HG03025 (cell line): ENCODE data around the gene SMARCA2.

Experiments used
- ATAC-seq: cut with Tn5 transposase; IDR thresholded peaks from one replicate; pipeline ENCODE4 v1.9.1; 2021; ENCODE audit warnings: mild to moderate bottlenecking, moderate library complexity; ENCODE audit not compliant: unreplicated experiment, low FRiP score

Gene SMARCA2

GRCh38 chr9:2039294-2040180, 24.4 kb downstream of the SMARCA2 start:
- ATAC-seq: no peak

DNA sequence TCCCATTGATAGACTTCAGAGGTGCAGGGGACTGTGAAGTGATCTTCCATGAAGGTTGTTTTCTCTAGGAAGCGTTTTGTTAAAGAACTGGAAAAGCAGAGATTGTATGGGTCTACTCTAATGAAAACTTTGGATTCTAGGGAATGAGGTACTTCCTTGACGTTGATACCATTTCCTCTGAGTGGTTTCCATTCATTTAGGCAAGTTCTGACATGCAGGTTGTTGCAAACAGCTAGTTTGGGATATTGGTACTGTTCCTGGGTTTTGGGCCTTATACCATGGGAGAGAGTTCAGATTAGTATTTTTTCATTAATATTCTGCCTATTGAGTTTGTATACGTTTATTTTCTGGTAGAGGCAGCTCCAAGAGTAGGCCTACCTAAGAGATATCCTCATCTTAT, 25.7 kb downstream of the SMARCA2 start:
- ATAC-seq: no peak

GRCh38 chr9:2041736-2042135, 26.6 kb downstream of the SMARCA2 start:
- no peak for ATAC-seq

GRCh38 chr9:2043243-2043642, 28.1 kb downstream of the SMARCA2 start:
- ATAC-seq: peak; percentile 22

DNA sequence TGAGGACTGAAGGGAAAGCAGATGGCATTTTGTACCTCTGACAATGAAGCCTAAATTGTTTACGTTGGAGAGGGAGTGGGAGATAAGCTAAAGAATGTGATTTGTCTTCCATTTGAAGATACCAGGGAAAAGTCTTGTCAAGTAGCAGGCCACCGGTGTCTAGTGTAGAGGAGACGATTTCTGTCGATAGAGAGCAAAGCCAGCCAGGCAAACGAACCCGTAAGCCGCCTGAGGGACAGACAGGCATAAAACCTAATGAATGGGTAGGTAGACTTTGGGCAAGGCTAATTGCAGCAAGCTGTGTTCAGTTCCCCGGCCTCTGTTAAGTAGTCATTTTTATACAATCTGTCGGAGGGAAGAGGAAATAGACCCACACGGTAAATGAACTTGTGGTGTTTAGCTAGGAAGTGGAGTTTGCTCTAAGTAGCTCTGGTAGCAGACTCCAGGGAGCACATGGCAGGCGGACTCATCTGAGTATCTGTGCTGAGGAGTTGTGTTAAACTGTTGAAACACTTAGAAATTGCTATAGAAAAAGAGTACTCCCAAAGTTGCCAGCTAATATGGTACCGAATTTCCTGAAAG, 28.8 kb downstream of the SMARCA2 start:
- peak; percentile 49 for ATAC-seq

GRCh38 chr9:2047144-2047671, 32.1 kb downstream of the SMARCA2 start:
- no peak for ATAC-seq

DNA sequence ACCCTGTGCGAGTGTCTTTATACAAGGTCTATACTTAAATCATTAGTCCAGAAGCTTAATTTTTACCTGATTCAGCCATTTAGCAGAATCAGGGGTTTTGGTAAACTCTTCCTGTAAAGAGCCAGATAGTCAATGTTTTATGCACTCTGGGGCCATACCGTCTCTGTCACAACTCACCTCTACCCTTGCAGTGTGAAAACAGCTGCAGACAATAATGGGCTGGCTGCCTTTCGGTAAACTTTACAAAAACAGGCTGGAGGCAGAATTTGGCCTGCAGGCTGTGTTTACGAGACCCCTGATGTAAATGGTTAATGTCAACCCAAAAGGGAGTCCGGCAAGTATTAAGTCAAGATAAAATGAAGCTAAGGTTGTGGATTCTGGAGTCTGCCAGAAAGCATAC, 32.8 kb downstream of the SMARCA2 start:
- no peak for ATAC-seq

- no peak for ATAC-seq
These were observed 35.1 kb downstream of the SMARCA2 start for GRCh38 chr9:2050236-2050635.

- ATAC-seq: peak; percentile 96
These were observed 39.0 kb downstream of the SMARCA2 start for GRCh38 chr9:2053883-2054845.

DNA sequence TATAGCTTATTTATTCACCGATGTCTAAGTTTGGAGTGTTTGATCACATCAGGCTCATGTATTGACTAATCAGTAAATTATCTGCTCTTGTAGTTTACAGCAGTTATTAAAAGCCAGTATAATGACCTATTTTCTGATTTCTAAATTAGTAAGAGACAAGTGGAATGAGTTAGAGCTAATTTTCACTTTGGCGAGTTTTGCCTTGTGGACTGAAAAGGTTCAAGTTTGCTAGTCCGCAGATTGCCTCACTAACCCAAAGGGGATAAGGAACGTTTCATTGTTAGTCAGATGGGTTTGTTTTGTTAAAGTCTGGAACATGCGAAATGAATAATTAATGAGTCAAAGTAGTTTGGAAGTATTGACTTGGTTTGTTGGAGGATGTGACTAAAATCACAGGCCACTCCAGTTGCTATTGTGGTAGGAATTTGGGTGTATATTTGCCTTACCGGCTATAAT, 40.1 kb downstream of the SMARCA2 start:
- ATAC-seq: no peak

DNA sequence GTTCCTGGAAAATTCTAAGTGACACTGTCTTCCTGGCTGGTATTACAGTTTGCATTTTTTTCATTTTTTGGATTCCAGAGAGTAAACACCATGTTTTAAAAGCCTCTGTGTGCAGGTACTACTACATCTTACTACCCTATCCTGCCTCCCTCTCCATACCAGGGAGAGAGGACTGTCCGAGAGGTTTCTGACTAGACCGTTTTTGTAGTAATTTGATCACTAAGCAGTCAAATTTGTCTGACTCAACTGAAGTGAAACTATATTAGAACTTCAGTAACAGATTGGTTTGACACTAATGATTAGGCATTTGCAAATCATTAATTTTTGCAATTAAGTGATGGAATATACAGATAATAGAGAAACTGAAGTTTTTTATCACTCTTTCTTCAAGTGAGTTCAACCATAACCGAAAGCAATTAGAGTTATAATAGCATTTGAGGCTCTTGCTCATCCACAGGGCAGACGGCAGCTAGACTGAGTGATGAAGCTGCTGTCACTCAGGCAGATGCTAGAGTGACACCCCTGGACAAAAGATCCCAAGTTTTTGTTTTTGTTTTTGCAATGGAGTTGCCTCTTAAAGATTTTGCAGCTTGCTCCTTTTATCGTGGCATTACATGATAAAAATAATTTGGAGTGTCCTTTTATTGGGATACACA, 44.3 kb downstream of the SMARCA2 start:
- ATAC-seq: no peak

DNA sequence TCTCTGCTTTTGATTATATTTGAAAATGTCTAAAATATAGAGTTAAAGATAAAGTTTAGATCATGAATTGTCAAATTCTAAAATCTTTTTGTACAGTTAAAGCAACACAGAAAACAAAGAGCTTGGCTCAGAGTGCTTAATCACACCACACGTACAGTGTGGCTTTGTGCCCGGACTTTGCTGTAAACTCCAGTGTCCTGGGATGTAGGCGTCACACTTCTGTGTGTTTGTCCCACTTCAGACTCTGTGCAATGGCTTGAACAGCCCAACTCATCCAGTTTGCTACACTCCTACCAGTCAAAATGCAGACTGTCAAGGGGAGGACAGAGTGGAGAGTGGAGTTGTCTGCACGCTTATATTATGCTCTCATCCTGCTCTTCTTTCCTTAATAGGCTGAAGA, 45.3 kb downstream of the SMARCA2 start:
- no peak for ATAC-seq

- ATAC-seq: no peak
These were observed 50.6 kb downstream of the SMARCA2 start for GRCh38 chr9:2065704-2066103.

DNA sequence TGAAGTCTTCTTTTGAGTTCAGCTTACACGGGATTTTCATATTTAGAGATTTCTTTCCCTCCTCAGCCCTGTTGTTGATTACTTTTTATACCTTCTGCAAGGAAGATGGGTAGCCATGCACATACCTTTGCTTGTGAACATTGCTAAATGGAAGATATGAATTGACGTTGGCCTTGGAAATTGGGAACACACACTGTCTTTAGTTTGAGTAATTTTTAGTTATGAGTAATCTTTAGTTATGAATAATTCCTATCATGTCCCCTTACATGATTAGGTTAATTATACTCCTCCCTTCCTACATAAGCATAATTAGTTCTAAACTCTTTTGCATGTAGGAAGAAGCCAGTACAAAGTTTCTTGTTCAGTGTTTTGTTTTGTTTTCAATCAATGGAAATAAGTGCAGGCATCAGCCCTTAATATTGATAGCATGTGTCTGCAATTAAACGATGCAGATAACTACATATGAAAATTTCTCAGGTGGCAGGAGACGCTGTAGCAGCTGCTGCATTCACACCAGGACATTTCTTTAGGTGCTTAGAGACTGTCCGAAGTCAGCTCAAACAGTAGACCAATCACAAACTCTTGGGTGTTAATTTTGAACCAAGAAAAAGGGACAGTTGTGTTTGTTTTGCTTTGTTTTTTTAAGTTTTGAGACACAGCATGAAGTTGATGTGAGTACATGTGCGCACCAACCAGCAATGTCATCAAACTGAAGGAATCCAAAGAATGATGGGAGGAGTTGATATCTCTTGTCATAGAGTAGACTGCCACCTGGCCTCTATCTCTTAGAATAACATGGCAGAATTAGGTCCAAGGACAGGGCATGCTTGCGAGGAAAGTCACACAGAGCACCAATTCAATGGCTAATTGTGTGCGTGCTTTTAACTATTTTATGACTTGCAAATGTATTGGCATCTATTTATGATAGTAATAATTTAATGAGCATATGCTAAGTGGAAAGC, 51.4 kb downstream of the SMARCA2 start:
- no peak for ATAC-seq

DNA sequence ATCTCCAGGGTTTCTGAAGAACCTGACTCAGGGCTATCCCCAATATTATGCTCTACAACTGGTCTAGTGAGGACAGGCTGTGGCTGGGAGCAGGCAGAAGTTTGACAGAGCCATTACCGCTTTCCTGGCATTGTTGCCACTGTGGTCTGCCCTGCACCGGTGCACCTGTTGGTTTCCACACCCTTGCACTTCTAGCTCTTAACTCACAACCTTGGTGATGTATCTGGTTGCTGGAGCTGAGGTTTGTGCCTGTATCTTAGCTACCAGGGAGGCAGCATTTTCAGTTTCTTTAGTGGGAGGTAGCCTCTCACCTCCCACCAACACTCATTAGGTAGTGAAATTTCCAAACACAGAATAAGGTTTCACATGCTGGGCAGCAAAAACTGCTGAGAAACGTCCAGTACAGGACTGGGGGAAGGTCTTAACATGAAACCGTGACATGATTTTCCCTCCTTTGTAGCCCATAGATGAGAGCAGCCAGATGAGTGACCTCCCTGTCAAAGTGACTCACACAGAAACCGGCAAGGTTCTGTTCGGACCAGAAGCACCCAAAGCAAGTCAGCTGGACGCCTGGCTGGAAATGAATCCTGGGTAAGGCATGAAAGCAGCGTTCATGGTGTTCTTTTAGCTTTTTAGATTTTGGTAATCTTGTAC, 57.7 kb downstream of the SMARCA2 start:
- ATAC-seq: peak; percentile 85

GRCh38 chr9:2082772-2083171, 67.6 kb downstream of the SMARCA2 start:
- no peak for ATAC-seq

- ATAC-seq: no peak
These were observed 68.3 kb downstream of the SMARCA2 start for GRCh38 chr9:2083479-2083878.

- ATAC-seq: no peak
These were observed 70.6 kb downstream of the SMARCA2 start for GRCh38 chr9:2085716-2086115.
